HG03457 (cell line): Measurements from ENCODE around the gene C2CD4D.
A peak's percentile ranks its signal among the peaks of the same experiment; 100 is the strongest.

Experiments used
- ATAC-seq: cut with Tn5 transposase; IDR thresholded peaks from one replicate; pipeline ENCODE4 v1.9.1; 2021; ENCODE audit warnings: moderate number of reproducible peaks; ENCODE audit not compliant: unreplicated experiment

C2CD4D gene

GRCh38 chr1:151790940-151791651 lies 48.5 kb downstream of the C2CD4D start:
- ATAC-seq, result no peak

GRCh38 chr1:151790071-151790939 lies 49.3 kb downstream of the C2CD4D start, which contains the start of gene TDRKH:
Gene TDRKH, minus strand, starts transcription at chr1:151790500. Its CDS starts 7,478 bp downstream, at chr1:151783022.
- ATAC-seq, result peak; percentile 81
